A549 (cell line): Measurements from ENCODE around the gene TPRX1. TPM values are rescaled to one million over a fixed set of nuclear protein-coding genes. Genes with fewer than 3 reads are reported as not detected.
A peak's percentile ranks its signal among the peaks of the same experiment; 100 is the strongest.

Experiments used
- ATAC-seq, 2 experiments: fragments of 200-7000 bp in 1 of 2; fragments of >200 bp in 1 of 2; cut with Nextera tagmentation in 1 of 2; cut with Tn5 transposase in 1 of 2; 3 replicates each; pipeline versions ENCODE4 v1.8.0 to v1.9.1; 2018 to 2020; ENCODE audit warnings: mild to moderate bottlenecking in 1 of 2, moderate library complexity in 1 of 2
- CTCF ChIA-PET: fragments of 300-600 bp; sonication (Branson Sonifier 250); formaldehyde crosslinking; extraction: SDS; loops from one replicate; lab custom pipeline; 2021; ENCODE audit warnings: antibody characterized with exemption, inconsistent platforms; lab: Yijun Ruan, JAX
- POLR2A ChIA-PET: fragments of 350-600 bp; formaldehyde crosslinking; extraction: SDS; loops from one replicate; lab custom pipeline; 2021; ENCODE audit warnings: antibody characterized with exemption, inconsistent platforms; lab: Yijun Ruan, JAX
- DNase-seq, 2 experiments: peaks; one replicate each; pipeline versions ENCODE4 v3.0.0 to v3.0.0-alpha.2; 2011 to 2016; ENCODE audit warnings: low read depth in 1 of 2, low spot score in 1 of 2
- FAIRE-seq: peaks from 2 replicates; lab custom pipeline; 2011; peaks lifted over from hg19 to GRCh38; lab: Jason Lieb, UNC
- H3K27ac ChIP-seq, 2 experiments: fragments of >200 bp; sonication (Bioruptor Twin); formaldehyde crosslinking; 3 replicates each; pipeline ENCODE4 v1.5.1; 2016 to 2017
- H3K4me1 ChIP-seq: fragments of >200 bp; sonication (Bioruptor Twin); formaldehyde crosslinking; 3 replicates; pipeline ENCODE4 v1.6.1; 2016
- H3K4me2 ChIP-seq: fragments of >200 bp; sonication (Bioruptor Twin); formaldehyde crosslinking; 3 replicates; pipeline ENCODE4 v1.6.1; 2016
- H3K4me3 ChIP-seq: fragments of >200 bp; sonication (Bioruptor Twin); formaldehyde crosslinking; 3 replicates; pipeline ENCODE4 v1.5.1; 2016
- H3K9me3 ChIP-seq: fragments of >200 bp; sonication (Bioruptor Twin); formaldehyde crosslinking; 3 replicates; pipeline ENCODE4 v1.6.1; 2016
- ATOH8 ChIP-seq: fragments of 250-450 bp; sonication (Bioruptor Pico); IDR thresholded peaks from 2 replicates; pipeline ENCODE4 v1.5.0; 2020; ENCODE audit warnings: low read depth, mild to moderate bottlenecking, moderate library complexity
- EHMT2 ChIP-seq: fragments of 200-600 bp; sonication (generic); IDR thresholded peaks from 2 replicates; pipeline ENCODE4 v1.6.1; 2016; ENCODE audit warnings: antibody characterized with exemption, low read depth, mild to moderate bottlenecking, moderate library complexity
- FOSB ChIP-seq: fragments of 250-450 bp; sonication (Bioruptor Pico); IDR thresholded peaks from 2 replicates; pipeline ENCODE4 v1.5.0; 2020; ENCODE audit warnings: mild to moderate bottlenecking, moderate library complexity
- HES2 ChIP-seq: fragments of >200 bp; sonication (Bioruptor Twin); formaldehyde crosslinking; IDR thresholded peaks from 2 replicates; pipeline ENCODE4 v1.6.1; 2016
- HOXB13 ChIP-seq: fragments of 250-450 bp; sonication (Bioruptor Pico); IDR thresholded peaks from 2 replicates; pipeline ENCODE4 v1.5.0; 2020; ENCODE audit warnings: low read depth, mild to moderate bottlenecking, moderate library complexity
- JUN ChIP-seq, 2 experiments: fragments of >200 bp; sonication (Bioruptor Twin); formaldehyde crosslinking; IDR thresholded peaks; 2 replicates in 1 of 2; 3 replicates in 1 of 2; pipeline ENCODE4 v1.6.1; 2016 to 2017
- KDM1A ChIP-seq: fragments of 200-600 bp; sonication (generic); IDR thresholded peaks from 2 replicates; pipeline ENCODE4 v1.6.1; 2016; ENCODE audit warnings: low read depth, mild to moderate bottlenecking
- MAFK ChIP-seq: fragments of 450-650 bp; IDR thresholded peaks from 2 replicates; pipeline ENCODE4 v1.6.1; 2014; ENCODE audit not compliant: partially characterized antibody
- NFE2L2 ChIP-seq: fragments of 150-350 bp; conservative IDR thresholded peaks from 2 replicates; pipeline ENCODE4 v1.6.1; 2014; ENCODE audit warnings: low read length
- POLR2A ChIP-seq: IDR thresholded peaks from 2 replicates; pipeline ENCODE4 v1.6.1; 2012; ENCODE audit warnings: mild to moderate bottlenecking, low read length
- RARB ChIP-seq: fragments of 250-450 bp; sonication (Bioruptor Pico); IDR thresholded peaks from 2 replicates; pipeline ENCODE4 v1.8.0; 2021; ENCODE audit warnings: mild to moderate bottlenecking, moderate library complexity
- RCOR1 ChIP-seq: fragments of 150-350 bp; IDR thresholded peaks from 2 replicates; pipeline ENCODE4 v1.6.1; 2014; ENCODE audit warnings: antibody characterized with exemption, low read length, low read depth
- RFX5 ChIP-seq: fragments of 450-650 bp; IDR thresholded peaks from 2 replicates; pipeline ENCODE4 v1.7.1; 2014; ENCODE audit warnings: antibody characterized with exemption, mild to moderate bottlenecking, moderate library complexity
- RNF2 ChIP-seq: fragments of 200-600 bp; sonication (generic); IDR thresholded peaks from 2 replicates; pipeline ENCODE4 v1.6.1; 2016; ENCODE audit warnings: low read depth, mild to moderate bottlenecking, antibody characterized with exemption, moderate library complexity, borderline replicate concordance
- TP53 ChIP-seq: fragments of 250-450 bp; sonication (Bioruptor Pico); IDR thresholded peaks from 2 replicates; pipeline ENCODE4 v1.5.0; 2021; ENCODE audit warnings: mild to moderate bottlenecking, moderate library complexity
- WGBS: methylation state at CpG from one replicate; pipeline ENCODE4 v1.1.6; 2017; ENCODE audit errors: missing lambda C conversion rate; 5-methylcytosine and 5-hydroxymethylcytosine counted together
- polyA plus RNA-seq, 4 experiments: library from polyadenylated mRNA; depleted of rRNA in 3 of 4; stranded (reverse); fragments of >200 nt; fragmentation: RNase III in 1 of 4; extraction: RNeasy Plus Mini Kit Qiagen cat#74134 plus additional on column Dnase treatment in 1 of 4; gene quantifications; 2 replicates in 3 of 4; 3 replicates in 1 of 4; pipeline ENCODE4 v1.2.3, GENCODE V29; 2011 to 2017
- TF ChIP-seq, protein P1 (sequence below): fragments of 250-450 bp; sonication (Bioruptor Pico); IDR thresholded peaks from 2 replicates; pipeline ENCODE4 v1.5.0; 2021; ENCODE audit warnings: mild to moderate bottlenecking, moderate library complexity, borderline replicate concordance

Gene TPRX1
- polyA plus RNA-seq, 2 of the 4 experiments (the other 2 are of a cell fraction) = not detected

DNA sequence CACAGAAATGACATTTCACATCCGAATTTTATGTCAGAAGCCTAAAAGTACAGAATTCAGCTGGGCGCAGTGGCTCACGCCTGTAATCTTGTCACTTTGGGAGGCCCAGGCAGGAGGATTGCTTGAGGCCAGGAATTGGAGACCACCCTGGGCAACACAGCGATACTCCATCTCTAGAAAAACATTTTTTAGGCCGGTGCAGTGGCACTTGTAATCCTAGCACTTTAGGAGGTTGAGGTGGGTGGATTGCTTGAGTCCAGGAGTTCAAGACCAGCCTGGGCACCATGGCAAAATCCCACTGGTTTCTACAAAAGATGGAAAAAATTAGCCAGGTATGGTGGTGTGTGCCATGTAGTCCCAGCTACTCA, 43.7 kb downstream of the TPRX1 start:
- no peaks in the 10 kb centered on the region; the same call in 2 of the 3 replicates for H3K4me1 ChIP-seq
- no peak overlapping the region for H3K27ac ChIP-seq
- ChIA-PET POLR2A (no interaction called here), CTCF (interaction anchor here (0.7 to 42.0 kb wide), 4 partner anchors 15 to 324 kb away, joined by 3 to 1389 read pairs (median 3); partner anchors contain the start of genes EHD2 and NOP53)
- WGBS = 87% methylated on average over 5 of the region's 5 CpGs
- H3K4me3 ChIP-seq = no peak overlapping the region
- FAIRE-seq (no peak), DNase-seq (no peak), ATAC-seq (no peak)
- no peaks in the 10 kb centered on the region for H3K9me3 ChIP-seq
- H3K4me2 ChIP-seq = no peak overlapping the region
- TF ChIP-seq, protein P1, sequence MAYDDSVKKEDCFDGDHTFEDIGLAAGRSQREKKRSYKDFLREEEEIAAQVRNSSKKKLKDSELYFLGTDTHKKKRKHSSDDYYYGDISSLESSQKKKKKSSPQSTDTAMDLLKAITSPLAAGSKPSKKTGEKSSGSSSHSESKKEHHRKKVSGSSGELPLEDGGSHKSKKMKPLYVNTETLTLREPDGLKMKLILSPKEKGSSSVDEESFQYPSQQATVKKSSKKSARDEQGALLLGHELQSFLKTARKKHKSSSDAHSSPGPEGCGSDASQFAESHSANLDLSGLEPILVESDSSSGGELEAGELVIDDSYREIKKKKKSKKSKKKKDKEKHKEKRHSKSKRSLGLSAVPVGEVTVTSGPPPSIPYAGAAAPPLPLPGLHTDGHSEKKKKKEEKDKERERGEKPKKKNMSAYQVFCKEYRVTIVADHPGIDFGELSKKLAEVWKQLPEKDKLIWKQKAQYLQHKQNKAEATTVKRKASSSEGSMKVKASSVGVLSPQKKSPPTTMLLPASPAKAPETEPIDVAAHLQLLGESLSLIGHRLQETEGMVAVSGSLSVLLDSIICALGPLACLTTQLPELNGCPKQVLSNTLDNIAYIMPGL (CRISPR knock-in tag) = no peak
- TF ChIP-seq POLR2A (no peak), RARB (CRISPR knock-in tag) (no peak), JUN (IDR thresholded peaks at IDR 0.05) (no peak), FOSB (CRISPR knock-in tag) (peak; percentile 80; the same call in 1 of the 2 replicates), RFX5 (no peak), EHMT2 (no peak)

DNA sequence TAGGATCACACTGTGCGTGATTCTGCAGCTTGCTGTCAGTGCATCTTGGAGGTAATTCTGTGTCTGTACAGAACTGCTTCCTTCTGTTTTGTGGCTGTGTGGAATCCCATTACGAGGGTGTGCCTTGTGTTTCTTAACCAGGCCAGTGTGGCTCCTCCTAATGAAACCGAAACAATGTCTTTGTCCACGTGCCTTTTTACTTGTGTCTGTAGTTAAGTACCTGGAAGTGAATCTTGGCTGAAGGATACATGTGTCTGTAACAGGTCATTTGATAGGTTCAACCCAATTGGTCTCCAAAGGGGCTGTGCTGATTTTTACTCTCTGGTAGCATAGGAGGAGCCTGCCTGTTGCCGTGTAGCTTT, 45.9 kb downstream of the TPRX1 start:
- DNase-seq (no peak), ATAC-seq (no peak), FAIRE-seq (no peak)
- POLR2A ChIA-PET = interaction anchor here (0.6 to 1.6 kb wide), 2 partner anchors 12 to 865 kb away, joined by 6 to 9 read pairs; partner anchors contain the start of gene NOP53
- Histone ChIP-seq H3K4me1 (no peaks in the 10 kb centered on the region; the same call in 2 of the 3 replicates), H3K27ac (no peak overlapping the region), H3K4me3 (no peak overlapping the region), H3K9me3 (no peaks in the 10 kb centered on the region), H3K4me2 (no peak overlapping the region)
- CTCF ChIA-PET = interaction anchor here (0.7 to 42.0 kb wide), 7 partner anchors 7 to 50 kb away, joined by 3 to 1389 read pairs (median 16); partner anchors contain the start of gene EHD2
- 94% methylated on average over 5 of the region's 5 CpGs for WGBS
- no peak for TF ChIP-seq HES2
- TF ChIP-seq NFE2L2 = no peak
- no peak for TF ChIP-seq RCOR1
- TF ChIP-seq KDM1A = no peak
- TF ChIP-seq ATOH8 (CRISPR knock-in tag) = no peak
- no peak for TF ChIP-seq HOXB13
- no peak for TF ChIP-seq RNF2
- no peak for TF ChIP-seq MAFK

- Histone ChIP-seq H3K9me3 (no peaks in the 10 kb centered on the region), H3K4me2 (no peak overlapping the region), H3K4me3 (no peak overlapping the region), H3K27ac (no peak overlapping the region), H3K4me1 (no peaks in the 10 kb centered on the region; the same call in 2 of the 3 replicates)
- DNase-seq (no peak), FAIRE-seq (peak; percentile 7), ATAC-seq (no peak)
- 72% methylated on average over 14 of the region's 14 CpGs for WGBS
- CTCF ChIA-PET = interaction anchor here (0.7 to 42.0 kb wide), 7 partner anchors 7 to 111 kb away, joined by 3 to 1389 read pairs (median 16); partner anchors contain the start of gene EHD2
- POLR2A ChIA-PET = interaction anchor here (0.6 to 1.6 kb wide), 2 partner anchors 12 to 864 kb away, joined by 6 to 9 read pairs; partner anchors contain the start of gene NOP53
- no peak for TF ChIP-seq ATOH8 (CRISPR knock-in tag)
- TF ChIP-seq TP53 (CRISPR knock-in tag) = 0 out of 2 replicates have a peak, but pooled peaks have one; percentile 33
Measured at GRCh38 chr19:47757617-47758442, 46.5 kb downstream of the TPRX1 start.
